K562 (cell line): ENCODE measurements around the gene HLCS. TPM values are rescaled to one million over a fixed set of nuclear protein-coding genes. Genes with fewer than 3 reads are reported as not detected.
A peak's percentile ranks its signal among the peaks of the same experiment; 100 is the strongest.
"Not testable (repeated sequence)": the region's sequence is repeated elsewhere in the genome, so short reads cannot be mapped to it uniquely, and the experiment has no call there.

ENCODE experiments used
- ATAC-seq: fragments of 200-7000 bp; cut with Tn5 transposase; 3 replicates; pipeline ENCODE4 v1.9.1; 2020; ENCODE audit warnings: moderate library complexity
- BruUV-seq: library from RNA; stranded (reverse); fragments of 400-500 nt; replicated peaks from 2 replicates; lab custom pipeline; 2021; lab: Mats Ljungman, UMichigan
- CTCF ChIA-PET: fragments of 300-600 bp; formaldehyde crosslinking; extraction: SDS; loops from one replicate; lab custom pipeline; 2021; ENCODE audit warnings: low intra/inter-chr PET ratio; lab: Yijun Ruan, JAX
- POLR2A ChIA-PET: fragments of 300-600, 350-650 bp; sonication (Branson Sonifier 250); formaldehyde crosslinking; extraction: SDS; loops from one replicate; lab custom pipeline; 2021; ENCODE audit warnings: antibody characterized with exemption, inconsistent platforms; lab: Yijun Ruan, JAX
- DNase-seq, 4 experiments: peaks; one replicate each; pipeline versions ENCODE4 v3.0.0 to v3.0.0-alpha.2; 2011 to 2018; ENCODE audit warnings: low spot score in 3 of 4, mixed read lengths in 3 of 4; ENCODE audit errors: extremely low read depth in 1 of 4
- FAIRE-seq: peaks from 2 replicates; lab custom pipeline; 2011; peaks lifted over from hg19 to GRCh38; lab: Jason Lieb, UNC
- H2AFZ ChIP-seq: 2 replicates; pipeline ENCODE4 v1.6.0; 2011; ENCODE audit warnings: low read depth, low read length, control low read depth, inconsistent platforms
- H3K27ac ChIP-seq: fragments of 200-600 bp; 3 replicates; pipeline ENCODE4 v1.8.0; 2011; ENCODE audit warnings: low read depth, mild to moderate bottlenecking, control low read depth, inconsistent platforms, low read length, moderate library complexity, mixed read lengths; ENCODE audit errors: extremely low read depth
- H3K27me3 ChIP-seq, 2 experiments: fragments of 300-600 bp in 1 of 2; 2 replicates in 1 of 2; 3 replicates in 1 of 2; pipeline versions ENCODE4 v1.6.0 to v1.8.0; 2011; ENCODE audit warnings: inconsistent platforms in 2 of 2, low read length in 2 of 2, mild to moderate bottlenecking in 1 of 2, mixed read lengths in 1 of 2, moderate library complexity in 1 of 2; ENCODE audit not compliant: control insufficient read depth in 2 of 2, insufficient read depth in 2 of 2
- H3K36me3 ChIP-seq: fragments of 300-600 bp; 3 replicates; pipeline ENCODE4 v1.8.0; 2011; ENCODE audit warnings: mild to moderate bottlenecking, low read length, inconsistent platforms; ENCODE audit not compliant: control insufficient read depth, insufficient read depth
- H3K4me1 ChIP-seq, 2 experiments: fragments of 200-600 bp in 1 of 2; replicated peaks in 1 of 2; 2 replicates in 1 of 2; 3 replicates in 1 of 2; pipeline versions ENCODE4 v1.5.1 to v1.8.0; 2011; ENCODE audit warnings: inconsistent platforms in 2 of 2, low read length in 2 of 2, mild to moderate bottlenecking in 1 of 2, mixed read lengths in 1 of 2, moderate library complexity in 1 of 2; ENCODE audit not compliant: control insufficient read depth in 2 of 2, insufficient read depth in 2 of 2
- H3K4me2 ChIP-seq: 2 replicates; pipeline ENCODE4 v1.6.1; 2011; ENCODE audit warnings: low read length, control low read depth, inconsistent platforms, mixed read lengths; ENCODE audit not compliant: insufficient read depth
- H3K4me3 ChIP-seq: fragments of 200-600 bp; sonication (generic), shearing (Covaris generic); 2 replicates; pipeline ENCODE4 v1.5.1; 2016; ENCODE audit warnings: control low read depth, inconsistent platforms
- H3K79me2 ChIP-seq: fragments of 200-600 bp; 3 replicates; pipeline ENCODE4 v1.8.0; 2011; ENCODE audit warnings: low read length, inconsistent platforms; ENCODE audit not compliant: control insufficient read depth, insufficient read depth
- H3K9ac ChIP-seq, 2 experiments: 2 replicates each; pipeline versions ENCODE4 v1.6.0 to v1.6.1; 2011; ENCODE audit warnings: low read depth in 2 of 2, low read length in 2 of 2, control low read depth in 1 of 2, inconsistent platforms in 1 of 2, mild to moderate bottlenecking in 1 of 2, mixed read lengths in 1 of 2; ENCODE audit not compliant: insufficient read depth in 1 of 2
- H3K9me1 ChIP-seq: one replicate; pipeline ENCODE4 v1.6.0; 2011; ENCODE audit warnings: inconsistent platforms, mild to moderate bottlenecking, low read length, moderate library complexity; ENCODE audit not compliant: control insufficient read depth, insufficient read depth
- H3K9me3 ChIP-seq: replicated peaks from 2 replicates; pipeline ENCODE4 v1.5.1; 2011; ENCODE audit warnings: low read depth, low read length, inconsistent platforms; ENCODE audit not compliant: control insufficient read depth, insufficient read depth
- H4K20me1 ChIP-seq: replicated peaks from 2 replicates; pipeline ENCODE4 v1.6.1; 2011; ENCODE audit warnings: low read length, inconsistent platforms, mixed read lengths; ENCODE audit not compliant: control insufficient read depth, insufficient read depth
- CHD4 ChIP-seq: fragments of 200-600 bp; sonication (generic); IDR thresholded peaks from 3 replicates; pipeline ENCODE4 v1.6.1; 2012; ENCODE audit warnings: low read depth, mild to moderate bottlenecking, mixed read lengths, low read length, inconsistent platforms; ENCODE audit not compliant: insufficient read depth, insufficient replicate concordance, poor library complexity, severe bottlenecking
- FOXK2 ChIP-seq, 2 experiments: fragments of 450-650 bp; IDR thresholded peaks in 1 of 2; conservative IDR thresholded peaks in 1 of 2; 2 replicates each; pipeline ENCODE4 v1.6.1; 2016; ENCODE audit warnings: low read depth in 2 of 2, mild to moderate bottlenecking in 1 of 2
- HDAC2 ChIP-seq: fragments of 450-650 bp; IDR thresholded peaks from 2 replicates; pipeline ENCODE4 v1.6.1; 2016; ENCODE audit warnings: mild to moderate bottlenecking
- MYC ChIP-seq, 2 experiments: fragments of 250-450 bp in 1 of 2; sonication (Bioruptor Pico) in 1 of 2; IDR thresholded peaks; 2 replicates each; pipeline versions ENCODE4 v1.5.1 to v1.6.1; 2012 to 2021; ENCODE audit warnings: low read depth in 2 of 2, borderline replicate concordance in 1 of 2, improper control_type of control experiment in 1 of 2, low read length in 1 of 2, mild to moderate bottlenecking in 1 of 2, moderate library complexity in 1 of 2
- NBN ChIP-seq: fragments of 450-650 bp; IDR thresholded peaks from 2 replicates; pipeline ENCODE4 v1.6.1; 2016; ENCODE audit warnings: low read depth, mild to moderate bottlenecking
- SMARCA5 ChIP-seq: fragments of 450-650 bp; IDR thresholded peaks from 2 replicates; pipeline ENCODE4 v1.6.1; 2016
- TRIM24 ChIP-seq, 2 experiments: fragments of 450-650 bp; IDR thresholded peaks; 2 replicates each; pipeline ENCODE4 v1.6.1; 2016
- WGBS: fragments of 100-300 bp; shearing (Covaris generic); methylation state at CpG from one replicate; pipeline ENCODE4 v1.1.6; 2016; ENCODE audit warnings: low coverage, mixed read lengths; ENCODE audit not compliant: insufficient coverage; ENCODE audit errors: missing lambda C conversion rate; 5-methylcytosine and 5-hydroxymethylcytosine counted together
- in situ Hi-C: fragments of 300-500 bp; cut with MboI; formaldehyde crosslinking; loops from 4 replicates; pipeline ENCODE4 v1.15.0; 2018; ENCODE audit warnings: inconsistent platforms, mixed read lengths
- intact Hi-C: fragments of 100-400 bp; cut with micrococcal nuclease; formaldehyde crosslinking; loops from 2 replicates; pipeline ENCODE4 v1.14.2; 2022
- polyA plus RNA-seq, 8 experiments: library from polyadenylated mRNA; depleted of rRNA in 4 of 8; stranded (reverse) in 5 of 8; unstranded in 3 of 8; fragments of >200 nt; fragmentation: Nextera tagmentation in 2 of 8; fragmentation: Illumina TruSeq in 1 of 8; extraction: Ambion mirVana in 2 of 8; extraction: Trizol in 1 of 8; gene quantifications; 2 replicates each; pipeline versions ENCODE4 v1.2.1 to v1.2.3, GENCODE V29; 2011 to 2014; ENCODE audit warnings: inconsistent platforms in 1 of 8, missing spikeins in 1 of 8
- total RNA-seq, 7 experiments: library from RNA; depleted of rRNA in 6 of 7; stranded (reverse); fragments of >200 nt in 6 of 7; fragmentation: Illumina TruSeq in 2 of 7; extraction: Trizol in 2 of 7; gene quantifications; 2 replicates each; pipeline versions ENCODE4 v1.2.1 to v1.2.3, GENCODE V29; 2011 to 2021; ENCODE audit warnings: low replicate concordance in 1 of 7
- TF ChIP-seq, protein P1 (sequence below), 2 experiments: fragments of 450-650 bp; IDR thresholded peaks; 2 replicates each; pipeline ENCODE4 v1.6.1; 2018; ENCODE audit warnings: mild to moderate bottlenecking in 2 of 2, low read depth in 1 of 2; ENCODE audit not compliant: partially characterized antibody in 2 of 2
- TF ChIP-seq, protein P2 (sequence below): sonication (generic); formaldehyde crosslinking; IDR thresholded peaks from 2 replicates; pipeline ENCODE4 v1.8.0; 2023; ENCODE audit warnings: missing genetic modification reagents, mild to moderate bottlenecking, borderline replicate concordance

Gene HLCS
- total and polyA plus RNA-seq, 9 of the 15 experiments (the other 6 are each of a cell fraction or from before 2014, with no cell fraction given), result 3.0 to 21.5 (median 17.1) TPM

GRCh38 chr21:36989199-36989698, 22.8 kb upstream of the HLCS start:
- Histone ChIP-seq H3K4me3 (peak overlapping the region; percentile 62), H3K4me1 (peaks cover 7 to 19% of the 10 kb centered on the region in 2 experiments), H3K4me2 (peak overlapping the region; percentile 87), H3K9ac (peak overlapping the region; percentile 83 to 97), H2AFZ (peak overlapping the region; percentile 99), H3K27ac (peak overlapping the region; percentile 93)
- H3K36me3 ChIP-seq; H3K9me3 ChIP-seq; FAIRE-seq; H4K20me1 ChIP-seq; intact Hi-C loops; ATAC-seq; H3K79me2 ChIP-seq; in situ Hi-C loops; DNase-seq; H3K27me3 ChIP-seq; H3K9me1 ChIP-seq; BruUV-seq; TF ChIP-seq MYC (IDR thresholded peaks at IDR 0.05; ENCODE audit: low read depth, low read length): not testable (repeated sequence)
- WGBS, result 29% methylated on average over 20 of the region's 22 CpGs
- ChIA-PET POLR2A (interaction anchor here (0.6 to 2.2 kb wide), 14 partner anchors 10 to 575 kb away, joined by 3 to 8 read pairs (median 3); partner anchors contain the start of gene HLCS), CTCF (interaction anchor here (1.7 to 2.0 kb wide), 2 partner anchors 13 to 21 kb away, joined by 9 to 11 read pairs; no protein-coding TSS in a partner anchor)
- TF ChIP-seq MYC (CRISPR knock-in tag; IDR thresholded peaks at IDR 0.05; ENCODE audit: borderline replicate concordance, low read depth) (peak; percentile 70; the same call in 1 of the 2 replicates), CHD4 (peak; percentile 69), TRIM24 (IDR thresholded peaks at IDR 0.05) (peak in 1 of 2 experiments; percentile 54; a peak in 1 of 4 replicates), FOXK2 (conservative IDR thresholded peaks at IDR 0.05 in 1 of 2, IDR thresholded peaks at IDR 0.05 in 1 of 2; ENCODE audit: low read depth in 2 of 2) (0 out of 4 replicates have a peak, but pooled peaks of 1 of the 2 experiments have one; percentile 12), HDAC2 (peak; percentile 70), NBN (0 out of 2 replicates have a peak, but pooled peaks have one; percentile 29), SMARCA5 (0 out of 2 replicates have a peak, but pooled peaks have one; percentile 58)
- TF ChIP-seq, protein P1, sequence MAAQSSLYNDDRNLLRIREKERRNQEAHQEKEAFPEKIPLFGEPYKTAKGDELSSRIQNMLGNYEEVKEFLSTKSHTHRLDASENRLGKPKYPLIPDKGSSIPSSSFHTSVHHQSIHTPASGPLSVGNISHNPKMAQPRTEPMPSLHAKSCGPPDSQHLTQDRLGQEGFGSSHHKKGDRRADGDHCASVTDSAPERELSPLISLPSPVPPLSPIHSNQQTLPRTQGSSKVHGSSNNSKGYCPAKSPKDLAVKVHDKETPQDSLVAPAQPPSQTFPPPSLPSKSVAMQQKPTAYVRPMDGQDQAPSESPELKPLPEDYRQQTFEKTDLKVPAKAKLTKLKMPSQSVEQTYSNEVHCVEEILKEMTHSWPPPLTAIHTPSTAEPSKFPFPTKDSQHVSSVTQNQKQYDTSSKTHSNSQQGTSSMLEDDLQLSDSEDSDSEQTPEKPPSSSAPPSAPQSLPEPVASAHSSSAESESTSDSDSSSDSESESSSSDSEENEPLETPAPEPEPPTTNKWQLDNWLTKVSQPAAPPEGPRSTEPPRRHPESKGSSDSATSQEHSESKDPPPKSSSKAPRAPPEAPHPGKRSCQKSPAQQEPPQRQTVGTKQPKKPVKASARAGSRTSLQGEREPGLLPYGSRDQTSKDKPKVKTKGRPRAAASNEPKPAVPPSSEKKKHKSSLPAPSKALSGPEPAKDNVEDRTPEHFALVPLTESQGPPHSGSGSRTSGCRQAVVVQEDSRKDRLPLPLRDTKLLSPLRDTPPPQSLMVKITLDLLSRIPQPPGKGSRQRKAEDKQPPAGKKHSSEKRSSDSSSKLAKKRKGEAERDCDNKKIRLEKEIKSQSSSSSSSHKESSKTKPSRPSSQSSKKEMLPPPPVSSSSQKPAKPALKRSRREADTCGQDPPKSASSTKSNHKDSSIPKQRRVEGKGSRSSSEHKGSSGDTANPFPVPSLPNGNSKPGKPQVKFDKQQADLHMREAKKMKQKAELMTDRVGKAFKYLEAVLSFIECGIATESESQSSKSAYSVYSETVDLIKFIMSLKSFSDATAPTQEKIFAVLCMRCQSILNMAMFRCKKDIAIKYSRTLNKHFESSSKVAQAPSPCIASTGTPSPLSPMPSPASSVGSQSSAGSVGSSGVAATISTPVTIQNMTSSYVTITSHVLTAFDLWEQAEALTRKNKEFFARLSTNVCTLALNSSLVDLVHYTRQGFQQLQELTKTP (IDR thresholded peaks at IDR 0.05; ENCODE audit: low read depth in 1 of 2, partially characterized antibody in 2 of 2), result peak; percentile 41 to 77
- TF ChIP-seq, protein P2, sequence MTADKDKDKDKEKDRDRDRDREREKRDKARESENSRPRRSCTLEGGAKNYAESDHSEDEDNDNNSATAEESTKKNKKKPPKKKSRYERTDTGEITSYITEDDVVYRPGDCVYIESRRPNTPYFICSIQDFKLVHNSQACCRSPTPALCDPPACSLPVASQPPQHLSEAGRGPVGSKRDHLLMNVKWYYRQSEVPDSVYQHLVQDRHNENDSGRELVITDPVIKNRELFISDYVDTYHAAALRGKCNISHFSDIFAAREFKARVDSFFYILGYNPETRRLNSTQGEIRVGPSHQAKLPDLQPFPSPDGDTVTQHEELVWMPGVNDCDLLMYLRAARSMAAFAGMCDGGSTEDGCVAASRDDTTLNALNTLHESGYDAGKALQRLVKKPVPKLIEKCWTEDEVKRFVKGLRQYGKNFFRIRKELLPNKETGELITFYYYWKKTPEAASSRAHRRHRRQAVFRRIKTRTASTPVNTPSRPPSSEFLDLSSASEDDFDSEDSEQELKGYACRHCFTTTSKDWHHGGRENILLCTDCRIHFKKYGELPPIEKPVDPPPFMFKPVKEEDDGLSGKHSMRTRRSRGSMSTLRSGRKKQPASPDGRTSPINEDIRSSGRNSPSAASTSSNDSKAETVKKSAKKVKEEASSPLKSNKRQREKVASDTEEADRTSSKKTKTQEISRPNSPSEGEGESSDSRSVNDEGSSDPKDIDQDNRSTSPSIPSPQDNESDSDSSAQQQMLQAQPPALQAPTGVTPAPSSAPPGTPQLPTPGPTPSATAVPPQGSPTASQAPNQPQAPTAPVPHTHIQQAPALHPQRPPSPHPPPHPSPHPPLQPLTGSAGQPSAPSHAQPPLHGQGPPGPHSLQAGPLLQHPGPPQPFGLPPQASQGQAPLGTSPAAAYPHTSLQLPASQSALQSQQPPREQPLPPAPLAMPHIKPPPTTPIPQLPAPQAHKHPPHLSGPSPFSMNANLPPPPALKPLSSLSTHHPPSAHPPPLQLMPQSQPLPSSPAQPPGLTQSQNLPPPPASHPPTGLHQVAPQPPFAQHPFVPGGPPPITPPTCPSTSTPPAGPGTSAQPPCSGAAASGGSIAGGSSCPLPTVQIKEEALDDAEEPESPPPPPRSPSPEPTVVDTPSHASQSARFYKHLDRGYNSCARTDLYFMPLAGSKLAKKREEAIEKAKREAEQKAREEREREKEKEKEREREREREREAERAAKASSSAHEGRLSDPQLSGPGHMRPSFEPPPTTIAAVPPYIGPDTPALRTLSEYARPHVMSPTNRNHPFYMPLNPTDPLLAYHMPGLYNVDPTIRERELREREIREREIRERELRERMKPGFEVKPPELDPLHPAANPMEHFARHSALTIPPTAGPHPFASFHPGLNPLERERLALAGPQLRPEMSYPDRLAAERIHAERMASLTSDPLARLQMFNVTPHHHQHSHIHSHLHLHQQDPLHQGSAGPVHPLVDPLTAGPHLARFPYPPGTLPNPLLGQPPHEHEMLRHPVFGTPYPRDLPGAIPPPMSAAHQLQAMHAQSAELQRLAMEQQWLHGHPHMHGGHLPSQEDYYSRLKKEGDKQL (CRISPR knock-in tag), result 0 out of 2 replicates have a peak, but pooled peaks have one; percentile 52
